A549 (cell line): ENCODE data around the gene SLX9. TPM values are rescaled to one million over a fixed set of nuclear protein-coding genes. Genes with fewer than 3 reads are reported as not detected.

Source experiments
- ATAC-seq, 2 experiments: fragments of 200-7000 bp in 1 of 2; fragments of >200 bp in 1 of 2; cut with Nextera tagmentation in 1 of 2; cut with Tn5 transposase in 1 of 2; 3 replicates each; pipeline versions ENCODE4 v1.8.0 to v1.9.1; 2018 to 2020; ENCODE audit warnings: mild to moderate bottlenecking in 1 of 2, moderate library complexity in 1 of 2
- CTCF ChIA-PET: fragments of 300-600 bp; sonication (Branson Sonifier 250); formaldehyde crosslinking; extraction: SDS; loops from one replicate; lab custom pipeline; 2021; ENCODE audit warnings: antibody characterized with exemption, inconsistent platforms; lab: Yijun Ruan, JAX
- POLR2A ChIA-PET: fragments of 350-600 bp; formaldehyde crosslinking; extraction: SDS; loops from one replicate; lab custom pipeline; 2021; ENCODE audit warnings: antibody characterized with exemption, inconsistent platforms; lab: Yijun Ruan, JAX
- DNase-seq, 2 experiments: peaks; one replicate each; pipeline versions ENCODE4 v3.0.0 to v3.0.0-alpha.2; 2011 to 2016; ENCODE audit warnings: low read depth in 1 of 2, low spot score in 1 of 2
- FAIRE-seq: peaks from 2 replicates; lab custom pipeline; 2011; peaks lifted over from hg19 to GRCh38; lab: Jason Lieb, UNC
- H3K27ac ChIP-seq, 2 experiments: fragments of >200 bp; sonication (Bioruptor Twin); formaldehyde crosslinking; 3 replicates each; pipeline ENCODE4 v1.5.1; 2016 to 2017
- H3K4me1 ChIP-seq: fragments of >200 bp; sonication (Bioruptor Twin); formaldehyde crosslinking; 3 replicates; pipeline ENCODE4 v1.6.1; 2016
- H3K4me2 ChIP-seq: fragments of >200 bp; sonication (Bioruptor Twin); formaldehyde crosslinking; 3 replicates; pipeline ENCODE4 v1.6.1; 2016
- H3K4me3 ChIP-seq: fragments of >200 bp; sonication (Bioruptor Twin); formaldehyde crosslinking; 3 replicates; pipeline ENCODE4 v1.5.1; 2016
- H3K9me3 ChIP-seq: fragments of >200 bp; sonication (Bioruptor Twin); formaldehyde crosslinking; 3 replicates; pipeline ENCODE4 v1.6.1; 2016
- CBX2 ChIP-seq: fragments of 200-600 bp; sonication (generic); IDR thresholded peaks from 2 replicates; pipeline ENCODE4 v1.6.1; 2016; ENCODE audit warnings: low read depth, mild to moderate bottlenecking, borderline replicate concordance
- CHD2 ChIP-seq: fragments of 150-350 bp; IDR thresholded peaks from 2 replicates; pipeline ENCODE4 v1.6.1; 2014; ENCODE audit warnings: low read length; ENCODE audit not compliant: partially characterized antibody
- FOSL2 ChIP-seq, 2 experiments: fragments of 450-650 bp in 1 of 2; fragments of >200 bp in 1 of 2; sonication (Bioruptor Twin) in 1 of 2; formaldehyde crosslinking; IDR thresholded peaks; 2 replicates each; pipeline versions ENCODE4 v1.5.0 to v1.6.1; 2016 to 2020; ENCODE audit warnings: mild to moderate bottlenecking in 1 of 2, moderate library complexity in 1 of 2
- GATA3 ChIP-seq: IDR thresholded peaks from 2 replicates; pipeline ENCODE4 v1.6.1; 2012; ENCODE audit warnings: borderline replicate concordance
- HES2 ChIP-seq: fragments of >200 bp; sonication (Bioruptor Twin); formaldehyde crosslinking; IDR thresholded peaks from 2 replicates; pipeline ENCODE4 v1.6.1; 2016
- HEYL ChIP-seq: fragments of 250-450 bp; sonication (Bioruptor Pico); IDR thresholded peaks from 2 replicates; pipeline ENCODE4 v1.8.0; 2021; ENCODE audit warnings: mild to moderate bottlenecking, moderate library complexity
- HMGXB4 ChIP-seq: fragments of 250-450 bp; sonication (Bioruptor Pico); IDR thresholded peaks from 2 replicates; pipeline ENCODE4 v1.5.0; 2021; ENCODE audit warnings: mild to moderate bottlenecking, moderate library complexity, borderline replicate concordance
- HOXA7 ChIP-seq: fragments of 250-450 bp; sonication (Bioruptor Pico); IDR thresholded peaks from 2 replicates; pipeline ENCODE4 v1.5.0; 2020; ENCODE audit warnings: mild to moderate bottlenecking, moderate library complexity
- JUN ChIP-seq, 2 experiments: fragments of >200 bp; sonication (Bioruptor Twin); formaldehyde crosslinking; IDR thresholded peaks; 2 replicates in 1 of 2; 3 replicates in 1 of 2; pipeline ENCODE4 v1.6.1; 2016 to 2017
- JUNB ChIP-seq: fragments of >200 bp; sonication (Bioruptor Twin); formaldehyde crosslinking; IDR thresholded peaks from 2 replicates; pipeline ENCODE4 v1.6.1; 2016
- KDM1A ChIP-seq: fragments of 200-600 bp; sonication (generic); IDR thresholded peaks from 2 replicates; pipeline ENCODE4 v1.6.1; 2016; ENCODE audit warnings: low read depth, mild to moderate bottlenecking
- KDM5A ChIP-seq: fragments of 200-600 bp; sonication (generic); IDR thresholded peaks from 2 replicates; pipeline ENCODE4 v1.6.1; 2016; ENCODE audit warnings: antibody characterized with exemption, mild to moderate bottlenecking
- MAFK ChIP-seq: fragments of 450-650 bp; IDR thresholded peaks from 2 replicates; pipeline ENCODE4 v1.6.1; 2014; ENCODE audit not compliant: partially characterized antibody
- MAX ChIP-seq: IDR thresholded peaks from 2 replicates; pipeline ENCODE4 v1.6.1; 2012
- NPAS2 ChIP-seq: fragments of 250-450 bp; sonication (Bioruptor Pico); IDR thresholded peaks from 2 replicates; pipeline ENCODE4 v1.8.0; 2022; ENCODE audit warnings: mild to moderate bottlenecking, moderate library complexity, borderline replicate concordance
- PBX3 ChIP-seq: IDR thresholded peaks from 2 replicates; pipeline ENCODE4 v1.6.1; 2012
- POLR2A ChIP-seq: IDR thresholded peaks from 2 replicates; pipeline ENCODE4 v1.6.1; 2012; ENCODE audit warnings: mild to moderate bottlenecking, low read length
- POLR2AphosphoS2 ChIP-seq: conservative IDR thresholded peaks from 2 replicates; pipeline ENCODE4 v1.6.1; 2012; ENCODE audit warnings: low read length, improper control_type of control experiment, inconsistent platforms
- RCOR1 ChIP-seq: fragments of 150-350 bp; IDR thresholded peaks from 2 replicates; pipeline ENCODE4 v1.6.1; 2014; ENCODE audit warnings: antibody characterized with exemption, low read length, low read depth
- REST ChIP-seq: fragments of 200-600 bp; sonication (generic); IDR thresholded peaks from 2 replicates; pipeline ENCODE4 v1.6.1; 2016; ENCODE audit warnings: antibody characterized with exemption, mild to moderate bottlenecking, moderate library complexity
- RNF2 ChIP-seq: fragments of 200-600 bp; sonication (generic); IDR thresholded peaks from 2 replicates; pipeline ENCODE4 v1.6.1; 2016; ENCODE audit warnings: low read depth, mild to moderate bottlenecking, antibody characterized with exemption, moderate library complexity, borderline replicate concordance
- USF2 ChIP-seq: fragments of 450-650 bp; IDR thresholded peaks from 2 replicates; pipeline ENCODE4 v1.6.1; 2014; ENCODE audit warnings: antibody characterized with exemption
- ZC3H11A ChIP-seq: fragments of 450-650 bp; IDR thresholded peaks from 2 replicates; pipeline ENCODE4 v1.6.1; 2014; ENCODE audit warnings: antibody characterized with exemption, mild to moderate bottlenecking
- ZNF302 ChIP-seq: fragments of 250-450 bp; sonication (Bioruptor Pico); IDR thresholded peaks from 2 replicates; pipeline ENCODE4 v1.9.0; 2021; ENCODE audit warnings: inconsistent platforms, mild to moderate bottlenecking, moderate library complexity
- ZSCAN20 ChIP-seq: fragments of 250-450 bp; sonication (Bioruptor Pico); IDR thresholded peaks from 2 replicates; pipeline ENCODE4 v1.8.0; 2022; ENCODE audit warnings: mild to moderate bottlenecking, moderate library complexity
- WGBS: methylation state at CpG from one replicate; pipeline ENCODE4 v1.1.6; 2017; ENCODE audit errors: missing lambda C conversion rate; 5-methylcytosine and 5-hydroxymethylcytosine counted together
- polyA plus RNA-seq, 4 experiments: library from polyadenylated mRNA; depleted of rRNA in 3 of 4; stranded (reverse); fragments of >200 nt; fragmentation: RNase III in 1 of 4; extraction: RNeasy Plus Mini Kit Qiagen cat#74134 plus additional on column Dnase treatment in 1 of 4; gene quantifications; 2 replicates in 3 of 4; 3 replicates in 1 of 4; pipeline ENCODE4 v1.2.3, GENCODE V29; 2011 to 2017

SLX9 gene
- polyA plus RNA-seq, 2 of the 4 experiments (the other 2 are of a cell fraction) = 26.9 to 40.6 TPM

GRCh38 chr21:44903050-44903685, 36.7 kb upstream of the SLX9 start (continued):
- TF ChIP-seq REST (no peak), MAFK (no peak), RNF2 (no peak), FOSL2 (IDR thresholded peaks at IDR 0.05) (no peak), FOSL2 (CRISPR knock-in tag; IDR thresholded peaks at IDR 0.05) (no peak), HOXA7 (CRISPR knock-in tag) (no peak), NPAS2 (CRISPR knock-in tag) (no peak), KDM5A (no peak), JUN (IDR thresholded peaks at IDR 0.05) (no peak), CBX2 (no peak), POLR2AphosphoS2 (no peak), HMGXB4 (no peak)

GRCh38 chr21:44903689-44904088, 36.1 kb upstream of the SLX9 start:
- POLR2A ChIA-PET = no interaction called here
- DNase-seq (no peak), ATAC-seq (no peak), FAIRE-seq (no peak)
- CTCF ChIA-PET = no interaction called here
- Histone ChIP-seq H3K4me3 (no peak overlapping the region), H3K4me1 (no peaks in the 10 kb centered on the region), H3K27ac (no peak overlapping the region), H3K4me2 (no peak overlapping the region), H3K9me3 (no peaks in the 10 kb centered on the region)
- WGBS = 84% methylated on average over 9 of the region's 22 CpGs
- TF ChIP-seq ZC3H11A (no peak), GATA3 (no peak), HOXA7 (CRISPR knock-in tag) (no peak), ZNF302 (CRISPR knock-in tag) (no peak), PBX3 (no peak), RCOR1 (no peak), POLR2AphosphoS2 (no peak), USF2 (no peak), KDM1A (no peak), JUNB (no peak), MAFK (no peak), HEYL (CRISPR knock-in tag) (no peak), ZSCAN20 (no peak), CHD2 (no peak), MAX (no peak), HES2 (no peak), POLR2A (no peak)
